ENCODE measurements around the gene SMPD1. TPM values are rescaled to one million over a fixed set of nuclear protein-coding genes. Genes with fewer than 3 reads are reported as not detected.

The SMPD1 gene
- total RNA-seq, 1 experiment from 2014 or later = 2.8 TPM

DNA sequence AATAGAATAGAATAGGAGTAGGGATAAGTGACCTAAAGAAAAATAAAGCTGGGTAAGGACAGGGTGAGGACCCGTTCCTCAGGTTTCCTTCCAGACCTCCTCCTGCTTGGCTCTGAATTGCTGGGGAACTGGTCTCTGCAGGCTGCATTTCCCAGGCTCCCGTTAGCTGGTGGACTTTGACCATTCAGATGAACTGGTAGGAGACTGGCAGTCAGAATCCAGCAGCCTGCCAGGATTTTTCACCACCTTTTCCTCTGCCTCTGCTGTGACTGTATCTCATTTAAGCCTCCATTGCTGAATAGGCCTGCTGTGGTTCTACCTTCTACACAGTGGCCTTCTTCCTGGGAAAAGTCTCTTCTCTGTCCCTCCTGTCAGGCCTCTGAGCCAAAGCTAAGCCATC, 24.6 kb upstream of the SMPD1 start:
- CTCF ChIA-PET = interaction anchor here (1.2 to 1.8 kb wide), 2 partner anchors 13 to 342 kb away, joined by 3 to 8 read pairs; no protein-coding TSS in a partner anchor

More for the DNA sequence above, 24.6 kb upstream of the SMPD1 start:
- Histone ChIP-seq H3K4me3 (replicated peaks in 1 of 2; ENCODE audit: low read depth in 1 of 2, low read length in 2 of 2) (no peak overlapping the region), H3K36me3 (ENCODE audit: control insufficient read depth in 1 of 2, insufficient read depth in 2 of 2, low read length in 2 of 2) (no peaks in the 10 kb centered on the region), H3K79me2 (ENCODE audit: insufficient read depth, low read length) (no peaks in the 10 kb centered on the region), H3K4me1 (ENCODE audit: control insufficient read depth in 1 of 2, insufficient read depth in 2 of 2, low read length in 2 of 2) (peaks cover 0 to 6% of the 10 kb centered on the region in 2 experiments; a peak in 1 of 4 replicates), H3K4me2 (ENCODE audit: low read length) (no peak overlapping the region), H3K27me3 (ENCODE audit: insufficient read depth, low read length) (no peaks in the 10 kb centered on the region), H3K9me3 (ENCODE audit: control insufficient read depth in 1 of 2, insufficient read depth in 1 of 2, low read depth in 1 of 2, low read length in 2 of 2) (no peaks in the 10 kb centered on the region), H3K9me2 (ENCODE audit: insufficient read depth) (no peaks in the 10 kb centered on the region), H3K9ac (ENCODE audit: low read length) (no peak overlapping the region), H2AFZ (ENCODE audit: low read depth, low read length, poor library complexity, severe bottlenecking) (no peak overlapping the region), H3K27ac (ENCODE audit: low read depth, low read length) (no peak overlapping the region), H4K20me1 (ENCODE audit: insufficient read depth) (no peaks in the 10 kb centered on the region)
- POLR2A ChIA-PET = no interaction called here
- TF ChIP-seq, protein P1, sequence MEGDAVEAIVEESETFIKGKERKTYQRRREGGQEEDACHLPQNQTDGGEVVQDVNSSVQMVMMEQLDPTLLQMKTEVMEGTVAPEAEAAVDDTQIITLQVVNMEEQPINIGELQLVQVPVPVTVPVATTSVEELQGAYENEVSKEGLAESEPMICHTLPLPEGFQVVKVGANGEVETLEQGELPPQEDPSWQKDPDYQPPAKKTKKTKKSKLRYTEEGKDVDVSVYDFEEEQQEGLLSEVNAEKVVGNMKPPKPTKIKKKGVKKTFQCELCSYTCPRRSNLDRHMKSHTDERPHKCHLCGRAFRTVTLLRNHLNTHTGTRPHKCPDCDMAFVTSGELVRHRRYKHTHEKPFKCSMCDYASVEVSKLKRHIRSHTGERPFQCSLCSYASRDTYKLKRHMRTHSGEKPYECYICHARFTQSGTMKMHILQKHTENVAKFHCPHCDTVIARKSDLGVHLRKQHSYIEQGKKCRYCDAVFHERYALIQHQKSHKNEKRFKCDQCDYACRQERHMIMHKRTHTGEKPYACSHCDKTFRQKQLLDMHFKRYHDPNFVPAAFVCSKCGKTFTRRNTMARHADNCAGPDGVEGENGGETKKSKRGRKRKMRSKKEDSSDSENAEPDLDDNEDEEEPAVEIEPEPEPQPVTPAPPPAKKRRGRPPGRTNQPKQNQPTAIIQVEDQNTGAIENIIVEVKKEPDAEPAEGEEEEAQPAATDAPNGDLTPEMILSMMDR (IDR thresholded peaks at IDR 0.05 in 2 of 3, conservative IDR thresholded peaks at IDR 0.05 in 1 of 3; ENCODE audit: borderline replicate concordance in 1 of 3, insufficient read depth in 1 of 3, low read depth in 2 of 3, low read length in 2 of 3) = no peak
- TF ChIP-seq CEBPB (IDR thresholded peaks at IDR 0.05; ENCODE audit: low read depth) = no peak
- TF ChIP-seq, protein P2, sequence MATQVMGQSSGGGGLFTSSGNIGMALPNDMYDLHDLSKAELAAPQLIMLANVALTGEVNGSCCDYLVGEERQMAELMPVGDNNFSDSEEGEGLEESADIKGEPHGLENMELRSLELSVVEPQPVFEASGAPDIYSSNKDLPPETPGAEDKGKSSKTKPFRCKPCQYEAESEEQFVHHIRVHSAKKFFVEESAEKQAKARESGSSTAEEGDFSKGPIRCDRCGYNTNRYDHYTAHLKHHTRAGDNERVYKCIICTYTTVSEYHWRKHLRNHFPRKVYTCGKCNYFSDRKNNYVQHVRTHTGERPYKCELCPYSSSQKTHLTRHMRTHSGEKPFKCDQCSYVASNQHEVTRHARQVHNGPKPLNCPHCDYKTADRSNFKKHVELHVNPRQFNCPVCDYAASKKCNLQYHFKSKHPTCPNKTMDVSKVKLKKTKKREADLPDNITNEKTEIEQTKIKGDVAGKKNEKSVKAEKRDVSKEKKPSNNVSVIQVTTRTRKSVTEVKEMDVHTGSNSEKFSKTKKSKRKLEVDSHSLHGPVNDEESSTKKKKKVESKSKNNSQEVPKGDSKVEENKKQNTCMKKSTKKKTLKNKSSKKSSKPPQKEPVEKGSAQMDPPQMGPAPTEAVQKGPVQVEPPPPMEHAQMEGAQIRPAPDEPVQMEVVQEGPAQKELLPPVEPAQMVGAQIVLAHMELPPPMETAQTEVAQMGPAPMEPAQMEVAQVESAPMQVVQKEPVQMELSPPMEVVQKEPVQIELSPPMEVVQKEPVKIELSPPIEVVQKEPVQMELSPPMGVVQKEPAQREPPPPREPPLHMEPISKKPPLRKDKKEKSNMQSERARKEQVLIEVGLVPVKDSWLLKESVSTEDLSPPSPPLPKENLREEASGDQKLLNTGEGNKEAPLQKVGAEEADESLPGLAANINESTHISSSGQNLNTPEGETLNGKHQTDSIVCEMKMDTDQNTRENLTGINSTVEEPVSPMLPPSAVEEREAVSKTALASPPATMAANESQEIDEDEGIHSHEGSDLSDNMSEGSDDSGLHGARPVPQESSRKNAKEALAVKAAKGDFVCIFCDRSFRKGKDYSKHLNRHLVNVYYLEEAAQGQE (IDR thresholded peaks at IDR 0.05; ENCODE audit: low read depth) = no peak
- TF ChIP-seq ELF1 (IDR thresholded peaks at IDR 0.05; ENCODE audit: borderline replicate concordance, low read depth) = no peak
- no peak for TF ChIP-seq EGR1 (IDR thresholded peaks at IDR 0.05; ENCODE audit: low read depth)
- TF ChIP-seq ZNF274 (IDR thresholded peaks at IDR 0.05; ENCODE audit: low read depth, low read length) = no peak
- TF ChIP-seq SP1 (IDR thresholded peaks at IDR 0.05; ENCODE audit: low read depth) = no peak
- TF ChIP-seq, protein P3, sequence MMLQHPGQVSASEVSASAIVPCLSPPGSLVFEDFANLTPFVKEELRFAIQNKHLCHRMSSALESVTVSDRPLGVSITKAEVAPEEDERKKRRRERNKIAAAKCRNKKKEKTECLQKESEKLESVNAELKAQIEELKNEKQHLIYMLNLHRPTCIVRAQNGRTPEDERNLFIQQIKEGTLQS (IDR thresholded peaks at IDR 0.05) = no peak
- no peak for TF ChIP-seq EZH2phosphoT487 (IDR thresholded peaks at IDR 0.05; ENCODE audit: borderline replicate concordance)
- TF ChIP-seq YY1 (IDR thresholded peaks at IDR 0.05; ENCODE audit: extremely low read depth, insufficient replicate concordance, low read depth, low read length) = no peak
- TF ChIP-seq POLR2A (IDR thresholded peaks at IDR 0.05; ENCODE audit: borderline replicate concordance, extremely low read depth, insufficient read depth, insufficient read length) = no peak
- no peak for TF ChIP-seq EZH2 (IDR thresholded peaks at IDR 0.05)
- TF ChIP-seq SRF (IDR thresholded peaks at IDR 0.05; ENCODE audit: low read depth) = no peak
- TF ChIP-seq FOSL1 (IDR thresholded peaks at IDR 0.05; ENCODE audit: low read depth) = no peak
- TF ChIP-seq, protein P4, sequence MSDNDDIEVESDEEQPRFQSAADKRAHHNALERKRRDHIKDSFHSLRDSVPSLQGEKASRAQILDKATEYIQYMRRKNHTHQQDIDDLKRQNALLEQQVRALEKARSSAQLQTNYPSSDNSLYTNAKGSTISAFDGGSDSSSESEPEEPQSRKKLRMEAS (IDR thresholded peaks at IDR 0.05) = no peak
- TF ChIP-seq SIN3A (IDR thresholded peaks at IDR 0.05; ENCODE audit: low read depth) = no peak
- no peak for TF ChIP-seq CBX3 (IDR thresholded peaks at IDR 0.05; ENCODE audit: low read depth)
- no peak for TF ChIP-seq RAD21 (IDR thresholded peaks at IDR 0.05; ENCODE audit: low read depth)
- RAD21 ChIA-PET (ENCODE audit: low non-redundant PET in 1 of 2, low total read pairs in 2 of 2, uncharacterized antibody in 2 of 2, unreplicated experiment in 2 of 2) = no interaction called here
- ATAC-seq (no peak), DNase-seq (ENCODE audit: low read depth, low spot score) (no peak)
- no TSS peak for BruUV-seq (replicated peaks)
- intact Hi-C loops (cut with micrococcal nuclease) = no loop called here

Data from HCT116 (cell line).